Measurements from ENCODE around the gene CACNB4. TPM values are rescaled to one million over a fixed set of nuclear protein-coding genes. Genes with fewer than 3 reads are reported as not detected.

The CACNB4 gene
- total RNA-seq, 4 donors from 2014 or later = 1.5 to 5.4 (median 2.4) TPM

DNA sequence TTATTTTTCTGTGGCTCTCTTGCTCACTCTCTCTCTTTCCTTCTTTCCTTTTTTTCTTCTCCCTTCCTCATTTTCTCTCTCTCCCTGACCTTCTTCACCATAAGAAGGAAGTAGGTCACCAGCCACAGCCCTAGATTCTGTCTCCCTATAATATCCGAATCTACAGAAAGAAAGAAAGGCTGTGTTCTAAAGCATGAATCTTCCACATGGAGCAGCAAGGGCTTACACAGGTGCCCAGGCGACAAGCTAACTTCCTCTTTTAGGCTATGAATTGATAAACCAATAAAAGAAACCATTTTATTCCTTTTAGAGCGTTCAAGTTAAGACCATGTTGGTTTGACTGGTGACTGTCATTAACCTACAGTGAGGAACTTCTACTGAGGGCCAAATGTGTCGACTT lies 49.3 kb downstream of the CACNB4 start:
- DNase-seq (ENCODE audit: low spot score) (no peak), ATAC-seq (ENCODE audit: low FRiP score) (no peak)
- no peak for TF ChIP-seq CTCF (IDR thresholded peaks at IDR 0.05)

DNA sequence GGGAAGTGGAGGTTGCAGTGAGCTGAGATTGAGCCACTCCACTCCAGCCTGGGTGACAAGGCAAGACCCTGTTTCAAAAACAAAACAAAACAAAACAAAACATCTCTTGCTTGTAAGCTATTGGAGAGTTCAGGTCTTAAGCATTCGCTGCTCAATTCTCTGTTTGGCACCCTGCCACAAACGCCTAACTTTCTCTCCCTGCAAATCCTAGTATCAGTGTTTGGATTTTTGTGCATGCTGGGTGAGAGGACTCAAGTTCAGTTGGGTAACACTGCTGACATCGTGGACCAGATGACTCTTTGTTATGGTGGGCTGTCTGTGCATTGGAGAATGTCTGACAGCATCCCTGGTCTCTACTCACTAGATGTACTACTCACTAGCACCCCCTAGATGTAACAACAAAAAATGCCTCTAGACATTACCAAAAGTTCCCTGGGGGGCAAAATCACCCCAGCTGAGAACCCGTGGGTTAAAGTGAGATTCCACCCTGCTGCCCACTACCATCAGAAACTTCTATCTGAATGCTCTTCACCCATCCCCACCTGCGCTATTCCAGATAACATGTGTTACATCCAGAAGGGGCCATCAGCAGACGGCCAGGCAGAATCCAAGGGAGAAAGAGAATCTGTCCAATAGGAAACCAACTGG lies 50.9 kb downstream of the CACNB4 start:
- no peak for ATAC-seq (ENCODE audit: low FRiP score)
- TF ChIP-seq CTCF (IDR thresholded peaks at IDR 0.05) = no peak
- DNase-seq (ENCODE audit: low spot score) = no peak

DNA sequence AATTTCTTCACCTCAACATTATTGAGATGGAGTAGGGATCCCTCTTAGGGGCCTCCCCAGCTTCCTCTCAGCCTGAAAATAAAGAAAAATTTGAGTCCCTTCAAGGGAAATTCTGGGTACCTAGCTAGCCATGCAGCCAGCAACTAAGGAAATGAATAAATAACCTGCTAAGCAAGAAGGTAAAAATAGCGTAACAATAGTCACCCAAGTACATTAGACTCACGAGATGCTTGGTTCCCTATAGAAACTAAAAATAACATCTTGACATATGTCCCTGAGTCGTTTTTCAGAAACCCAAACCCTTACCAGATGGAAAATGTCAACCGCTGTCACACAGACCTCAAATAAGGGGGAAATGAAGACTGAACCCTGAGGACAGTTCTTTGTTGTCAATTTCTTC lies 51.9 kb downstream of the CACNB4 start:
- no peak for TF ChIP-seq CTCF (IDR thresholded peaks at IDR 0.05)
- no peak for ATAC-seq (ENCODE audit: low FRiP score)
- no peak for DNase-seq (ENCODE audit: low spot score)

DNA sequence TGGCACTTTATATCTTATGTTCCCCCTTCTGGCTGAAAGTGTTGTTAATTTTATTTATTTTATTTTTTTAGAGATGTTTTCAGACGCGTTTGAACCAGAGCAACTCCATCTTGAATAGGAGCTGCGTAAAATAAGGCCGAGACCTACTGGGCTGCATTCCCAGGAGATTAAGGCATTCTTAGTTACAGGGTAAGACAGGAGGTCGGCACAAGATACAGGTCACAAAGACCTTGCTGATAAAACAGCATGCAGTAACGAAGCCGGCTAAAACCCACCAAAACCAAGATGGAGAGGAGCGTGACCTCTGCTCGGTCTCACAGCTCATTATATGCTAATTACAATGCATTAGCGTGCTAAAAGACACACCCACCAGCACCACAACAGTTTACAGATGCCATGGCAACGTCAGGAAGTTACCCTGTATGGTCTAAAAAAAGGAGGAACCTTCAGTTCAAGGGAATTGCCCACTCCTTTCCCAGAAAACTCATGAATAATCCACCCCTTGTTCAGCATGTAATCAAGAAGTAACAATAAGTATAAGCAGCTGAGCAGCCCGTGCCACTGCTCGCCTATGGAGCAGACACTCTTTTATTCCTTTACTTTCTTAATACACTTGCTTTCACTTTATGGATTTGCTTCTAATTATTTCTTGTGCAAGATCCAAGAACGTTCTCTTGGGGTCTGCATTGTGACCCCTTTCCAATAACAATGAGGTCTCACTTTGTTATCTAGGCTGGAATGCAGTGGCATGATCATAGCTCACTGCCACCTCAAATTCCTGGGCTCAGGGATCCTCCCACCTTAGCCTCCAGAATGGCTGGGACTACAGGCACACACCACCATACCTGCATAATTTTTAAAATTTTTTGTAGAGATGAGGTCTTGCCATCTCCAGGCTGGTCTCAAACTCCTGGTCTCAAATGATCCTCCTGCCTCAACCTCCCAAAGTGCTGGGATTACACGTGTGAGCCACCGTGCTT lies 55.9 kb downstream of the CACNB4 start:
- no peak for TF ChIP-seq CTCF (IDR thresholded peaks at IDR 0.05)
- DNase-seq (ENCODE audit: low spot score) (no peak), ATAC-seq (ENCODE audit: low FRiP score) (no peak)

DNA sequence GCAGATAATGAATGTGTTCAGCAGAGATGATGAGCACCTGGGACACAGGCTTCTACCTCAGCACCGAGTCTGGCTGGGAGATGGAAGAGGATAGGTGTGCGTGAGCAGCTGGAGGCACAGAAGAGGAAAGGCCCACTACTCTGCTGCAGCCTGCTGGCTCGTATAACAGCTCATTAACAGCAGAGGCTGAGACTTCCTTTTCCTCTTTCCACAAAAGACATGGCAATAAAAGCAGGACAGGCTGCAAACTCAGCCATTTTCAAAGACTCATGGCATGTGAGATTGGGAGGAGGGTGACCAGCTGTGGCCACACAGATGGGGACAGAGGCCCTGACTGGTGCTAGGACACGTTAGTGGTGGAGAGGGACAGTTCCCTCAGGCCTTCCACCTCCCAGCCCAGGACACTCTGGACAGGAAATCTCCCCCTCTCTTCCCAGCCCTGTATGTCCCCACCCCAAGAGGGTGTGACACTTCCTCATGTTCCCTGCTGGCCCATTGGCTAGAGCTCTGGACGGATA lies 60.3 kb downstream of the CACNB4 start:
- TF ChIP-seq CTCF (IDR thresholded peaks at IDR 0.05) = no peak
- ATAC-seq (ENCODE audit: low FRiP score) = peak; percentile 34
- no peak for DNase-seq (ENCODE audit: low spot score)

DNA sequence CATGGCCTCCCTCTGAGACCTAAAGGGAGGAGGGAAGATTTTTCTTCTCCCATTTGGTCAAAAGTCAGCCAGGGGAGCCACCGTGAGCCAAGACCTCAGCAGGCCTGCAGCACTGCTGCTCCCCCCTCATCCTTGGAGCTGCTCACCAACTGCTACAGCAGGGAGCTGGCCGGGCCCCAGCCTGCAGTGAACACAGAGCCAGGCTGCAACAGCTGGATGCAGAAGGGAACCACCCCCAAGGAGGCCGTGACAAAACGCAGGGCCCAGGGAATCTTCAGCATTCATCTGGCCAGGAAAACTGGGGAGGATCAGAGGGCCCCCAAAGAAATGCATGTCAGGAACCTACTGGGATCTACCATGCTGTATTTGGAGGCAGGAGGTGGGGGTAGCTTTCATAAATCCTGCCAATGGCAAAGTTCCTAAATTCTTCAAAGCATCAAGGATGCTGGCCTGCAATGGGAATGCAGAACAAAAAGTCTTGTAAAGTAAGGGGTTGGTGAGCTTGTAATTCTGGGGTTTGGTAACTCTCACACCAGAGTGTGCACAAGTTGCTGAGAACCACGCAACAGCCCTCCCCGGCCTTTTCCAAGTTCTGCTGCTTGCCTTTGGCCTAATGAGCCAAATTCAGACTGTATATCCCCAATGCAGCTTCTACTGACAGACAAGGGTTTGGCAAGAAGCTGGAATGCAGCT lies 61.0 kb downstream of the CACNB4 start:
- no peak for TF ChIP-seq CTCF (IDR thresholded peaks at IDR 0.05)
- ATAC-seq (ENCODE audit: low FRiP score) = no peak
- DNase-seq (ENCODE audit: low spot score) = no peak
